Fibroblast of lung (primary cell): ENCODE data around the gene CRPPA. TPM values are rescaled to one million over a fixed set of nuclear protein-coding genes. Genes with fewer than 3 reads are reported as not detected.
A peak's percentile ranks its signal among the peaks of the same experiment; 100 is the strongest.

ENCODE experiments used
- DNase-seq, 2 donors: peaks; one replicate each; pipeline versions ENCODE4 v3.0.0 to v3.0.0-alpha.2; 2010; ENCODE audit warnings: low read depth in 2 of 2
- H2AFZ ChIP-seq: 2 replicates; pipeline ENCODE4 v1.5.1; 2012; ENCODE audit warnings: low read length, control low read depth, inconsistent platforms
- H3K27ac ChIP-seq: 2 replicates; pipeline ENCODE4 v1.5.1; 2011; ENCODE audit warnings: low read length, control low read depth; ENCODE audit not compliant: insufficient read depth
- H3K27me3 ChIP-seq: 2 replicates; pipeline ENCODE4 v1.5.1; 2011; ENCODE audit warnings: mild to moderate bottlenecking, low read length; ENCODE audit not compliant: control insufficient read depth, insufficient read depth
- H3K36me3 ChIP-seq: 2 replicates; pipeline ENCODE4 v1.5.1; 2011; ENCODE audit warnings: low read length; ENCODE audit not compliant: control insufficient read depth, insufficient read depth
- H3K4me1 ChIP-seq: 2 replicates; pipeline ENCODE4 v1.5.1; 2011; ENCODE audit warnings: low read length; ENCODE audit not compliant: control insufficient read depth, insufficient read depth; ENCODE audit errors: extremely low read depth
- H3K4me2 ChIP-seq: 2 replicates; pipeline ENCODE4 v1.5.1; 2011; ENCODE audit warnings: low read length, control low read depth; ENCODE audit not compliant: insufficient read depth; ENCODE audit errors: extremely low read depth
- H3K4me3 ChIP-seq, 4 experiments: fragments of 200-600 bp in 1 of 4; sonication (generic) in 1 of 4; replicated peaks in 1 of 4; 2 replicates each; pipeline ENCODE4 v1.5.1; 2011 to 2016; ENCODE audit warnings: low read length in 4 of 4, low read depth in 3 of 4, mild to moderate bottlenecking in 3 of 4, control low read depth in 2 of 4, inconsistent platforms in 1 of 4, mixed read lengths in 1 of 4; ENCODE audit not compliant: insufficient read depth in 1 of 4; ENCODE audit errors: control extremely low read depth in 1 of 4
- H3K79me2 ChIP-seq: 2 replicates; pipeline ENCODE4 v1.5.1; 2012; ENCODE audit warnings: mild to moderate bottlenecking, low read length, inconsistent platforms; ENCODE audit not compliant: control insufficient read depth, insufficient read depth
- H3K9ac ChIP-seq: 2 replicates; pipeline ENCODE4 v1.5.1; 2011; ENCODE audit warnings: mild to moderate bottlenecking, low read length, control low read depth; ENCODE audit not compliant: insufficient read depth
- H3K9me3 ChIP-seq: 2 replicates; pipeline ENCODE4 v1.5.1; 2012; ENCODE audit warnings: low read depth, low read length; ENCODE audit not compliant: control insufficient read depth, insufficient read depth
- H4K20me1 ChIP-seq: 2 replicates; pipeline ENCODE4 v1.5.1; 2011; ENCODE audit warnings: low read length; ENCODE audit not compliant: control insufficient read depth, insufficient read depth; ENCODE audit errors: extremely low read depth
- CTCF ChIP-seq, 2 donors: IDR thresholded peaks in 1 of 2; conservative IDR thresholded peaks in 1 of 2; 1 replicate in 1 of 2; 2 replicates in 1 of 2; pipeline ENCODE4 v1.5.1; 2011 to 2012; ENCODE audit warnings: low read length in 2 of 2, control low read depth in 1 of 2, inconsistent platforms in 1 of 2, low read depth in 1 of 2, mild to moderate bottlenecking in 1 of 2
- EZH2 ChIP-seq: IDR thresholded peaks from 2 replicates; pipeline ENCODE4 v1.5.1; 2012; ENCODE audit warnings: low read length, control low read depth, mild to moderate bottlenecking; ENCODE audit errors: missing control alignments
- polyA minus RNA-seq: library from RNA; depleted of rRNA, polyadenylated mRNA; stranded (reverse); fragments of >200 nt; gene quantifications from 2 replicates; pipeline ENCODE4 v1.2.3, GENCODE V29; 2011; ENCODE audit warnings: low replicate concordance
- polyA plus RNA-seq, 2 donors: library from polyadenylated mRNA; depleted of rRNA in 1 of 2; stranded (reverse) in 1 of 2; unstranded in 1 of 2; fragments of >200 nt; gene quantifications; 2 replicates each; pipeline ENCODE4 v1.2.1, GENCODE V29; 2011 to 2012; ENCODE audit warnings: missing spikeins in 1 of 2
- total RNA-seq: library from RNA; depleted of rRNA; stranded (reverse); fragments of >200 nt; gene quantifications from 2 replicates; pipeline ENCODE4 v1.2.1, GENCODE V29; 2014

Gene CRPPA
- 1.0 and 1.5 TPM in 2 replicates for total RNA-seq
- polyA plus RNA-seq, result 1.0 and 1.1 TPM in 2 replicates
- polyA plus RNA-seq (2012), result 0.84 and 0.91 TPM in 2 replicates
- 0.31 and 0.37 TPM in 2 replicates for polyA minus RNA-seq

GRCh38 chr7:16421333-16422102 is at the start of gene CRPPA:
TSS of gene CRPPA (minus strand) at chr7:16421538. CDS start at chr7:16421322, 216 bp downstream.
- Histone ChIP-seq H3K36me3 (no peaks in the 10 kb centered on the region), H3K79me2 (no peaks in the 10 kb centered on the region), H3K27me3 (no peaks in the 10 kb centered on the region), H3K4me3 (peak within 1 kb of the TSS; percentile 38 to 67 (median 60)), H3K9me3 (no peaks in the 10 kb centered on the region), H2AFZ (peak within 1 kb of the TSS; percentile 94), H3K4me1 (peaks cover 8% of the 10 kb centered on the region), H3K4me2 (peak within 1 kb of the TSS; percentile 84), H3K9ac (peak within 1 kb of the TSS; percentile 88), H4K20me1 (no peaks in the 10 kb centered on the region), H3K27ac (peak within 1 kb of the TSS; percentile 90)
- DNase-seq, result peak; percentile 53 to 56
- TF ChIP-seq EZH2 (no peak), CTCF (conservative IDR thresholded peaks at IDR 0.05 in 1 of 2, IDR thresholded peaks at IDR 0.05 in 1 of 2; ENCODE audit: low read depth in 1 of 2, low read length in 2 of 2) (no peak)

GRCh38 chr7:16465469-16466361 is 44.4 kb upstream of the CRPPA start, which contains the start of gene SOSTDC1:
TSS of gene SOSTDC1 (minus strand) at chr7:16465738. CDS start at chr7:16465668, 70 bp downstream.
- H3K27me3 ChIP-seq, result no peaks in the 10 kb centered on the region
- H4K20me1 ChIP-seq, result no peaks in the 10 kb centered on the region
- H3K4me3 ChIP-seq, result peak within 1 kb of the TSS in 2 of 4 experiments; percentile 14 to 57
- no peak within 1 kb of the TSS for H3K9ac ChIP-seq
- no peaks in the 10 kb centered on the region for H3K9me3 ChIP-seq
- no peaks in the 10 kb centered on the region for H3K36me3 ChIP-seq
- H3K27ac ChIP-seq, result no peak within 1 kb of the TSS
- peak within 1 kb of the TSS; percentile 85 for H3K4me2 ChIP-seq
- H3K4me1 ChIP-seq, result no peaks in the 10 kb centered on the region
- peak within 1 kb of the TSS; percentile 35 for H2AFZ ChIP-seq
- TF ChIP-seq CTCF (conservative IDR thresholded peaks at IDR 0.05 in 1 of 2, IDR thresholded peaks at IDR 0.05 in 1 of 2; ENCODE audit: low read depth in 1 of 2, low read length in 2 of 2) (no peak), EZH2 (no peak)
- no peaks in the 10 kb centered on the region for H3K79me2 ChIP-seq
- DNase-seq, result peak; percentile 24 to 37
